RWPE1 (cell line): Measurements from ENCODE around the gene FNDC3B.

ENCODE experiments used
- CTCF ChIA-PET: fragments of 350-600 bp; sonication (Branson Sonifier 250); formaldehyde crosslinking; extraction: SDS; loops from one replicate; lab custom pipeline; 2021; lab: Yijun Ruan, JAX
- POLR2A ChIA-PET: fragments of 400-600 bp; formaldehyde crosslinking; extraction: SDS; loops from one replicate; lab custom pipeline; 2020; ENCODE audit warnings: antibody characterized with exemption; ENCODE audit not compliant: low non-redundant PET; lab: Yijun Ruan, JAX
- DNase-seq: peaks from one replicate; pipeline ENCODE4 v3.0.0; 2012; ENCODE audit warnings: low spot score
- H3K27ac ChIP-seq: fragments of 450-650 bp; 2 replicates; pipeline ENCODE4 v1.5.1; 2017
- TF ChIP-seq, protein P1 (sequence below): fragments of 450-650 bp; conservative IDR thresholded peaks from 2 replicates; pipeline ENCODE4 v1.5.1; 2017; ENCODE audit warnings: low read depth, mild to moderate bottlenecking

FNDC3B gene

DNA sequence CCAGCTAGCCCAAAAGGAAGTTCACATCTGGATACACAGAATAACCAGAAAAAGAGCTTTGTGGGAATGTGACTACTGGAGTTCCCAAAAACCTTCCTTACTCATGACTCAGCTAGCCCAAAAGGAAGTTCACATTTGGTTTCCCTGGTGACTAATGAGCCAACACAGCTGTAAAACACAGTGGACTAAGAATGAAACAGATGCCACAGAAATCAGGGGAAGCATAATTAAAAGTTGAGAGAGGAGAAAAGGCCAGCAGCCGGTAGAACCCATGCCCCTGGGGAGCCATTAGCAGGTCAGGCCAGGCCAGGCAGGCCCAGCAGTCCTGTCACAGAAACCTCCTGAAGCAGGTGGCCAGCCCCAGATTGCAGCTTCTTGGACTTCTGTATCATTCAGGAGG lies 278.6 kb downstream of the FNDC3B start:
- DNase-seq, result peak; percentile 75
- POLR2A ChIA-PET, result no interaction called here
- CTCF ChIA-PET, result no interaction called here
- H3K27ac ChIP-seq, result peak overlapping the region; percentile 87
- TF ChIP-seq, protein P1, sequence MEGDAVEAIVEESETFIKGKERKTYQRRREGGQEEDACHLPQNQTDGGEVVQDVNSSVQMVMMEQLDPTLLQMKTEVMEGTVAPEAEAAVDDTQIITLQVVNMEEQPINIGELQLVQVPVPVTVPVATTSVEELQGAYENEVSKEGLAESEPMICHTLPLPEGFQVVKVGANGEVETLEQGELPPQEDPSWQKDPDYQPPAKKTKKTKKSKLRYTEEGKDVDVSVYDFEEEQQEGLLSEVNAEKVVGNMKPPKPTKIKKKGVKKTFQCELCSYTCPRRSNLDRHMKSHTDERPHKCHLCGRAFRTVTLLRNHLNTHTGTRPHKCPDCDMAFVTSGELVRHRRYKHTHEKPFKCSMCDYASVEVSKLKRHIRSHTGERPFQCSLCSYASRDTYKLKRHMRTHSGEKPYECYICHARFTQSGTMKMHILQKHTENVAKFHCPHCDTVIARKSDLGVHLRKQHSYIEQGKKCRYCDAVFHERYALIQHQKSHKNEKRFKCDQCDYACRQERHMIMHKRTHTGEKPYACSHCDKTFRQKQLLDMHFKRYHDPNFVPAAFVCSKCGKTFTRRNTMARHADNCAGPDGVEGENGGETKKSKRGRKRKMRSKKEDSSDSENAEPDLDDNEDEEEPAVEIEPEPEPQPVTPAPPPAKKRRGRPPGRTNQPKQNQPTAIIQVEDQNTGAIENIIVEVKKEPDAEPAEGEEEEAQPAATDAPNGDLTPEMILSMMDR, result no peak

DNA sequence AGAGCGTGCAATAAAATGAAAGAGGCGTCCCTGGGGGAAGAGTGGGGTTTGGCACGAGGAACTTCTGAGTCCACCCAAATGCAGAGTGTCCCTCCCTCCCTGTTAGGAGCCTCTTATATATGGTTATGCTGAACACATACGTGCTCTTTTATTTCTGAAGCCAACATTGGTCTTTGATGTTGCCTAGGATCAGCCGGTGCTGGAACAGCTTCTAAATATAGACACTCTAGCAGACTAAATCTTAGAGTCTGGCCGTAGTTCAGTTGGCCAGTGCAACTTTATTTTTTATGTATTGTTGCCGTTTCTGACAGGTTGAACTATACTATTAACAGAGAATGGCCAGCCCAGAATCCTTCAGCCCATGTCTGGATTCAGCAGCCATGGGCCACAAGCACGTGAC lies 280.2 kb downstream of the FNDC3B start:
- ChIA-PET CTCF (interaction anchor here (0.7 to 1.1 kb wide), 2 partner anchors 11 to 13 kb away, joined by 3 read pairs; no protein-coding TSS in a partner anchor), POLR2A (no interaction called here)
- H3K27ac ChIP-seq, result no peak overlapping the region
- no peak for DNase-seq
- TF ChIP-seq, protein P1, result no peak

DNA sequence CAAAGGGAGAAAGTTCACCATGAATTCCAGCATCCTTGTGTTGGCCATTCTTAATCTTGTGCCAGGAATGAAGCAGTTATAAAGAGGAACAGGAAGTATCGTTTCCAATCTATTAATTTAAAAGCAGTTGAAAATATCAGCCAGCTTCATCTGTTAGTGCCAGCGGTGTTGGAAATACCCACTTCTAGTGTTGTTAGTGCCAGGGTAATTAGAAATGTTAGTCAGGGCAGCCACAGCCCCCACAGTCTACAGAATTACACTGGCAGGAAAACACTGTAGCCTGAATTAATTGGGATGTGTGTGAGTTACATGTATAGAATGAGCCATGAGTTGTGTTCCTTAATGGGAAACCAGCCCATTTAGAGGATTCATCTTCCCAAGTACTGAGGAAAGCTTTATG lies 281.1 kb downstream of the FNDC3B start:
- TF ChIP-seq, protein P1, result no peak
- no peak overlapping the region for H3K27ac ChIP-seq
- ChIA-PET CTCF (no interaction called here), POLR2A (no interaction called here)
- no peak for DNase-seq

DNA sequence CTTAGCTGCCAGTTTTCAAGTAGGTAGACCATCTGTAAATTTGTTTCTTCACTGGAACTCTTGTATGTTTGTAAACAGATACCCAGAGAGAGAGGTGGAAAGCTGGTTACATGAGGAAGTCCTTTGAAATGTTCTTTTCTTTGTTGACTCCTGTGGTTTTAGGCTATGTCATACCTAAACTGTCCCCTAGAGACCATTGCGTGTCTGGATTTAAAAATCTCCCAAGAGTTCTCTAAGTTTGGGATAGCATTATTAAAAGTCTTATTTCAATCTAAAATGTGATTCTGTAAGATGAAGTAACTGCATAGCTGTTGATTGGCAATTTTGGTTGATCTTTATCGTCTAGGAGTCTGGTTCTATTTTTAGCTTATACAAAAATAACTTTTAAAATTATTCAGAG lies 281.7 kb downstream of the FNDC3B start:
- ChIA-PET POLR2A (no interaction called here), CTCF (no interaction called here)
- DNase-seq, result no peak
- TF ChIP-seq, protein P1, result no peak
- H3K27ac ChIP-seq, result no peak overlapping the region

DNA sequence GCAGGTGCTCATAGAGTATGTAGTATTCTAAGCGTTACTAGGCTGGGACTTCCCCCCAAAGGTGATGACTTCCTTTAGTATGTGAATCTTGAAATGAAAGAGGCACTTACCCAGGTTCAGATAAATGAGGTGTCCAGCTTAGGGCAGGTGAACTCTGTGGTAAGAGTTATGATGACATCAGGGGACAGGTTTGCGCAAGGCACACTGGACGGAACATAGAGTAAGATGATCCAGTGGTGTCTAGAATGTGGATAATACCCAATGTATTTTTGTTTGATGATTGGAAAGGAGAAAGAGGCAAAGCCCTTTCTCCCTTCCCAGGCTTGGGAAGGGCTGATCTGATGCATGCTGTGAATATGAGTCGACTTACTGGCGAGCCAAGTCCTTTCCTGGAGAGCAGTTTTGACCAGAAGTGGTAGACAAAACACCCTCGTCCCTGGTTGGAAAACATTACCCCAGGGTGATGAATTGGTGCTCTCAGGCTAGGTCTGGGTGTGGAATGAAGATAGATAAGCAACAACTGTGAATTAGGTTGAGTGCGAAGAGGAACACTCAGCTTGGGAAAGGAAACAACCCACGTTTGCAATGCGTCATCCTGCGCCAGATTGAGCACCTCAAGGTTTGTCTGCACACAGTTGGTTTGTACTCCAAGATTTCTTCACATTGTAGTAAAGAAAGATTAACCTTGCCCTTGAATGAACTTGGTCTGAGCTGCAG lies 284.7 kb downstream of the FNDC3B start:
- CTCF ChIA-PET, result interaction anchor here (0.5 to 0.7 kb wide), 2 partner anchors 12 to 188 kb away, joined by 3 read pairs; no protein-coding TSS in a partner anchor

DNA sequence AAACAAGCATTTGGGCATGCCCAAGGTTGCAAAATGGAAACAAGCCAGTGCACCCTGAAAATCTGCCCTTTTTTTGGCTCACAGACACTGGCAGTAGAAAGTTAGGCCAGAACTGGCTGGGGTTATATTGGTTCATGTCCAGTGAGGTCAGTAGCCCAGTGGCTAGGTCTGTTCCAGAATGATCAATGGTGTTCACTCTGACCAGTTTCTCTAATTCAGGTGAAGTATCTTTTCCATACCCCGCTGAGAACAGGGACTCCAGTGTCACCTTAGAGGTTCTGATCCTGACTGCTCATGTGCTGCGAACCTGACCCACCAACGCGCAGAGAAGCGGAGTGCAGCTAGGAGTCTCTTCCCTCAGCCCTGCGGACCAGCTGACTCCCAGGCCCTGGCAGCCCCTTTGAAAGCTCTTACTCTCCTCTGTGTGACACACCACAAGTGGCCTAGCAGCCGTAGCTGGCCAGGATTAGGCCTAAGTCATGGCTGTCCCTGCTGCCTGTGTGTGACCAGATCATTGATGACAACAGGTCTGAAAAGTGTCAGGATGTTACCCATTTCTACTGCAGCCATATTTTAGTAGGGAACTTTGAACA lies 285.3 kb downstream of the FNDC3B start:
- DNase-seq, result no peak
- TF ChIP-seq, protein P1, result no peak
- POLR2A ChIA-PET, result no interaction called here
- peak overlapping the region; percentile 81 for H3K27ac ChIP-seq
- CTCF ChIA-PET, result no interaction called here

More for the DNA sequence above, 284.7 kb downstream of the FNDC3B start:
- TF ChIP-seq, protein P1, result no peak
- DNase-seq, result no peak
- POLR2A ChIA-PET, result no interaction called here
- H3K27ac ChIP-seq, result peak overlapping the region; percentile 81
